Adrenal gland (tissue), 12 donors: ENCODE data around the gene TPM1. TPM values are rescaled to one million over a fixed set of nuclear protein-coding genes. Genes with fewer than 3 reads are reported as not detected.
A peak's percentile ranks its signal among the peaks of the same experiment; 100 is the strongest.

ENCODE experiments used
- DNase-seq, 7 donors: peaks; one replicate each; pipeline ENCODE4 v3.0.0-alpha.2; 2019 to 2020
- H3K27ac ChIP-seq, 5 donors: fragments of 200-600 bp; sonication (generic) in 4 of 5; 1 replicate in 3 of 5; 2 replicates in 2 of 5; pipeline versions ENCODE4 v1.5.1 to v1.8.0; 2016 to 2020; ENCODE audit warnings: mild to moderate bottlenecking in 1 of 5
- H3K27me3 ChIP-seq: fragments of 200-600 bp; 2 replicates; pipeline ENCODE4 v1.8.0; 2021
- H3K36me3 ChIP-seq, 2 donors: fragments of 200-600 bp; replicated peaks in 1 of 2; 1 replicate in 1 of 2; 2 replicates in 1 of 2; pipeline versions ENCODE4 v1.5.1 to v1.8.0; 2018 to 2022
- H3K4me1 ChIP-seq, 2 donors: fragments of 200-600 bp; replicated peaks in 1 of 2; 1 replicate in 1 of 2; 2 replicates in 1 of 2; pipeline versions ENCODE4 v1.5.1 to v1.8.0; 2018 to 2021
- H3K4me3 ChIP-seq, 4 donors: fragments of 200-600 bp; sonication (generic) in 3 of 4; one replicate each; pipeline ENCODE4 v1.5.1; 2016 to 2018
- H3K9me3 ChIP-seq, 3 donors: fragments of 200-600 bp; sonication (generic) in 1 of 3; replicated peaks in 1 of 3; 1 replicate in 2 of 3; 2 replicates in 1 of 3; pipeline versions ENCODE4 v1.5.1 to v1.8.0; 2016 to 2021
- POLR2A ChIP-seq, 2 donors: fragments of 450-650 bp; IDR thresholded peaks; one replicate each; pipeline ENCODE4 v1.6.1; 2017; ENCODE audit warnings: antibody characterized with exemption in 2 of 2, mild to moderate bottlenecking in 2 of 2, moderate library complexity in 1 of 2
- WGBS, 4 donors: extraction: QIAGEN DNeasy Blood & Tissue Kit in 2 of 4; methylation state at CpG; one replicate each; pipeline versions ENCODE4 v1.1.5 to v1.1.7; 2013 to 2017; 5-methylcytosine and 5-hydroxymethylcytosine counted together
- intact Hi-C, 2 donors: fragments of 100-400 bp; cut with DNase I; formaldehyde crosslinking; loops; one replicate each; pipeline versions ENCODE4 v1.14.1 to v1.15.0; 2022 to 2023
- polyA plus RNA-seq, 3 donors: library from polyadenylated mRNA; stranded (reverse); fragments of 200-250 nt in 2 of 3; fragments of 350-450 nt in 1 of 3; fragmentation: Illumina TruSeq in 1 of 3; extraction: RNeasy Lipid Tissue Mini Kit (QIAGEN cat#74804) in 1 of 3; gene quantifications; one replicate each; pipeline ENCODE4 v1.2.3, GENCODE V29; 2013 to 2014
- total RNA-seq, 9 donors: library from RNA; depleted of rRNA in 4 of 9; stranded (reverse); fragments of >200 nt in 4 of 9; fragments of 120-200 nt in 1 of 9; fragmentation: NEBNext Ultra II Directional in 1 of 9; extraction: Animal tissue kit (Norgen Biotek cat#: 25700) in 1 of 9; gene quantifications; one replicate each; pipeline versions ENCODE4 v1.1.0 to v1.2.4, GENCODE V29; 2013 to 2023
- TF ChIP-seq, protein P1 (sequence below), 6 experiments: fragments of 450-650 bp in 4 of 6; fragments of 200-600 bp in 2 of 6; sonication (generic) in 1 of 6; IDR thresholded peaks; 1 replicate in 5 of 6; 2 replicates in 1 of 6; pipeline versions ENCODE4 v1.5.1 to v1.8.0; 2016 to 2021; ENCODE audit warnings: antibody characterized with exemption in 6 of 6, mild to moderate bottlenecking in 2 of 6, moderate library complexity in 1 of 6
- donor health status: healthy with polysubstance abuse.
- donor health status: Bipolar disorder and iron deficiency.
- donor health status: DM: yes; HTN: yes; CAD: no.
- donor health status: DM: no; HTN: no; CAD: no.
- donor health status: DM: no; HTN: no; CAD: no.
- donor health status: DM: yes; HTN: yes; CAD: no.

The TPM1 gene
- total and polyA plus RNA-seq, 12 donors: 81.8 to 246 (median 167) TPM

DNA sequence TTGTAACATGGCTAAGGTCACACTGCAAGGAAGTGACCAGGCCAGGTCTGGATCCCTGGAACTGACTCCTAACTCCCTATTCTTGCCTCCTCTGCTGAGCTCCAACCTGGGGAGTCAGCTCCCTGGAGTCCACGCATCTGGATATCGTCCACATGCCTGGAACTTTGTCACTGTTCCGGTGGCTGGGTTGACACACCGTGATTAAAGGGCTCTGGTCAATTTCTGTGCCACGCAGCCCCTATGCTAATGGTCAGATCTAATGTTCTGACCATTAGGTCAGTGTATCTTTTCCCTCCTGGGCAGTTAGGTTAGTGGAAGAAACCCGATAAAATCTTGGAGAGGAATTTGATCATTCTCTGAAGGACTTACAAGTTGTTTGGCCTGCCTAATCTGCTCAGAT is 1.6 kb upstream of the TPM1 start:
- Histone ChIP-seq H3K27me3 (peaks cover 13% of the 10 kb centered on the region), H3K4me3 (no peak overlapping the region), H3K27ac (peak overlapping the region in 1 of 5 donors; percentile 13), H3K9me3 (no peaks in the 10 kb centered on the region), H3K36me3 (no peaks in the 10 kb centered on the region), H3K4me1 (peaks cover 13 to 15% of the 10 kb centered on the region in 2 donors)
- TF ChIP-seq, protein P1, sequence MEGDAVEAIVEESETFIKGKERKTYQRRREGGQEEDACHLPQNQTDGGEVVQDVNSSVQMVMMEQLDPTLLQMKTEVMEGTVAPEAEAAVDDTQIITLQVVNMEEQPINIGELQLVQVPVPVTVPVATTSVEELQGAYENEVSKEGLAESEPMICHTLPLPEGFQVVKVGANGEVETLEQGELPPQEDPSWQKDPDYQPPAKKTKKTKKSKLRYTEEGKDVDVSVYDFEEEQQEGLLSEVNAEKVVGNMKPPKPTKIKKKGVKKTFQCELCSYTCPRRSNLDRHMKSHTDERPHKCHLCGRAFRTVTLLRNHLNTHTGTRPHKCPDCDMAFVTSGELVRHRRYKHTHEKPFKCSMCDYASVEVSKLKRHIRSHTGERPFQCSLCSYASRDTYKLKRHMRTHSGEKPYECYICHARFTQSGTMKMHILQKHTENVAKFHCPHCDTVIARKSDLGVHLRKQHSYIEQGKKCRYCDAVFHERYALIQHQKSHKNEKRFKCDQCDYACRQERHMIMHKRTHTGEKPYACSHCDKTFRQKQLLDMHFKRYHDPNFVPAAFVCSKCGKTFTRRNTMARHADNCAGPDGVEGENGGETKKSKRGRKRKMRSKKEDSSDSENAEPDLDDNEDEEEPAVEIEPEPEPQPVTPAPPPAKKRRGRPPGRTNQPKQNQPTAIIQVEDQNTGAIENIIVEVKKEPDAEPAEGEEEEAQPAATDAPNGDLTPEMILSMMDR (IDR thresholded peaks at IDR 0.05): no peak
- no peak for TF ChIP-seq POLR2A (IDR thresholded peaks at IDR 0.05)
- DNase-seq: peak in 1 of 7 donors; percentile 65
- WGBS, 4 donors: 75 to 82% (median 79%) methylated on average over 6 of the region's 6 CpGs
- intact Hi-C loops: loop anchor here in 1 of 2 donors (10.0 kb wide), 1 partner anchor 256 kb away; no protein-coding TSS in a partner anchor

DNA sequence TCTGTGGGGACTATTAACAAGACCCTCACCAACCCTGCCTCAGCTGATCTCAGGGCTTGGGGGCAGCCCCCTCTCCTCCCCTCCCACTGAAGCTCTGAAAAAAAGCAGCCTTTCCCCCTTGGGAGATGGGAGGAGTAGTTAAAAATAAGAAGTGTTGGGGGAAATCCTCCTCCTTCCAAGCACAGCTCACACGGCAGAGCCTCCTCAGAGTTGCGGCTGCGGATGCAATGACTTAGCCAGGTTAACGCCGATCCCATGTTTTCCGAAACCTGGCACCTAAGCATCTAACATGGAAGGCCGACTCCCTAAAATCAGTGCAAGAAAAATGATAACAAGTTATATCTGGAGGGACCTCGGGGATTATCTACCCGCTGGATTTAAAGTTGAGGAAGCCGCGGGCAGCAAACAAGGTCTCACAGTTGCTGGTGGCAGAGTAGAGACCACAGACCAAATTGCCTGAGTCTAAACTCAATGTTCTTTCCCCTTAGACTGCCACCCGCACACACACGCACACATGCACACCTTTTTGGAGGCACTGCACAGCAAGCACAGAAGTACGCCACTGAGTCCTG is 1.1 kb upstream of the TPM1 start:
- 74 to 81% (median 76%) methylated on average over 4 to 14 of the region's 14 CpGs for WGBS, 4 donors
- Histone ChIP-seq H3K4me1 (peaks cover 13 to 15% of the 10 kb centered on the region in 2 donors), H3K27me3 (peaks cover 13% of the 10 kb centered on the region), H3K36me3 (no peaks in the 10 kb centered on the region), H3K27ac (peak overlapping the region in 3 of 5 donors; percentile 30 to 77 (median 62)), H3K9me3 (no peaks in the 10 kb centered on the region), H3K4me3 (peak overlapping the region in 1 of 4 donors; percentile 74)
- DNase-seq: peak in 1 of 7 donors; percentile 51
- TF ChIP-seq POLR2A (IDR thresholded peaks at IDR 0.05): no peak
- TF ChIP-seq, protein P1 (IDR thresholded peaks at IDR 0.05): no peak
- intact Hi-C loops: loop anchor here in 1 of 2 donors (10.0 kb wide), 1 partner anchor 257 kb away; no protein-coding TSS in a partner anchor

DNA sequence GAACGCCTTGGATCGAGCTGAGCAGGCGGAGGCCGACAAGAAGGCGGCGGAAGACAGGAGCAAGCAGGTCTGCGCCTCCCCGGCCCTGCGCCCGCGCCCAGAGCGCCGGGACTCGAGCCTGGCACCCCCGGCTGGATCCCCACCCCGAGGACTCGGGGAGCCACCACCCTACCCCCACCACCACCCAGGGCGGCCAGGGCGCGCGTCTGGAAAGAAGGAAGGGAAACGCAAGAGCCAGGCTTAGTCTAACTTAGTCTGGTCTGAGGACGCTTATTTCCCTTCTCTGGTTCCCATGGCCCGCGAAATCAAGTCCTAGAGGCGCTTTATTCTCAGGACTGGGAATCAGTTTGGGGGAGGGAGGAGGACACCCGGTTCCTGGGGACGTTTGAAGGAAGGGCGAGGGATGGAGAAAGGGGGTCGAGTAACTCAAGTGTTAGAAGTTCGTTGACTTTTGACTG is 359 bp downstream of the TPM1 start:
- no peak for TF ChIP-seq POLR2A (IDR thresholded peaks at IDR 0.05)
- TF ChIP-seq, protein P1 (IDR thresholded peaks at IDR 0.05): no peak
- no peak for DNase-seq
- WGBS, 4 donors: 1 to 4% (median 2%) methylated on average over 9 to 31 of the region's 31 CpGs
- Histone ChIP-seq H3K36me3 (no peaks in the 10 kb centered on the region), H3K9me3 (no peaks in the 10 kb centered on the region), H3K27ac (peak overlapping the region in 3 of 5 donors; percentile 23 to 77 (median 60)), H3K4me1 (peaks cover 13 to 22% of the 10 kb centered on the region in 2 donors), H3K27me3 (peaks cover 13% of the 10 kb centered on the region), H3K4me3 (peak overlapping the region in 2 of 4 donors; percentile 39 to 74)
- intact Hi-C loops: loop anchor here in 1 of 2 donors (10.0 kb wide), 1 partner anchor 258 kb away; no protein-coding TSS in a partner anchor

- Histone ChIP-seq H3K4me1 (peaks cover 13 to 22% of the 10 kb centered on the region in 2 donors), H3K27me3 (peaks cover 13% of the 10 kb centered on the region), H3K36me3 (no peaks in the 10 kb centered on the region), H3K4me3 (peak overlapping the region in 2 of 4 donors; percentile 39 to 74), H3K27ac (peak overlapping the region in 3 of 5 donors; percentile 23 to 77 (median 60)), H3K9me3 (no peaks in the 10 kb centered on the region)
- no peak for TF ChIP-seq POLR2A (IDR thresholded peaks at IDR 0.05)
- TF ChIP-seq, protein P1 (IDR thresholded peaks at IDR 0.05): no peak
- WGBS, 4 donors: 0 to 1% (median 1%) methylated on average over 26 to 54 of the region's 54 CpGs
- intact Hi-C loops: loop anchor here in 1 of 2 donors (10.0 kb wide), 1 partner anchor 259 kb away; no protein-coding TSS in a partner anchor
- DNase-seq: peak in 1 of 7 donors; percentile 13
Observed at GRCh38 chr15:63043335-63044076, 959 bp downstream of the TPM1 start.
